ENCODE measurements around the gene MRC2. TPM values are rescaled to one million over a fixed set of nuclear protein-coding genes. Genes with fewer than 3 reads are reported as not detected.

The MRC2 gene
- total RNA-seq, 1 experiment from 2014 or later = 10.7 TPM

- TF ChIP-seq ELF1 (IDR thresholded peaks at IDR 0.05; ENCODE audit: borderline replicate concordance, low read depth) (no peak), FOSL1 (IDR thresholded peaks at IDR 0.05; ENCODE audit: low read depth) (no peak), EZH2 (IDR thresholded peaks at IDR 0.05) (no peak), YY1 (IDR thresholded peaks at IDR 0.05; ENCODE audit: extremely low read depth, insufficient replicate concordance, low read depth, low read length) (no peak), ZFX (IDR thresholded peaks at IDR 0.05) (no peak), EZH2phosphoT487 (IDR thresholded peaks at IDR 0.05; ENCODE audit: borderline replicate concordance) (no peak), SRF (IDR thresholded peaks at IDR 0.05; ENCODE audit: low read depth) (no peak)
Observed at GRCh38 chr17:62663304-62663703, 35.8 kb downstream of the MRC2 start (continued).

GRCh38 chr17:62664336-62665120, 37.1 kb downstream of the MRC2 start:
- Histone ChIP-seq H3K4me2 (ENCODE audit: low read length) (no peak overlapping the region), H3K36me3 (ENCODE audit: control insufficient read depth in 1 of 2, insufficient read depth in 2 of 2, low read length in 2 of 2) (no peaks in the 10 kb centered on the region), H3K9ac (ENCODE audit: low read length) (no peak overlapping the region), H2AFZ (ENCODE audit: low read depth, low read length, poor library complexity, severe bottlenecking) (no peak overlapping the region), H3K79me2 (ENCODE audit: insufficient read depth, low read length) (no peaks in the 10 kb centered on the region), H3K9me2 (ENCODE audit: insufficient read depth) (no peaks in the 10 kb centered on the region), H3K27me3 (ENCODE audit: insufficient read depth, low read length) (no peaks in the 10 kb centered on the region), H3K4me3 (replicated peaks in 1 of 2; ENCODE audit: low read depth in 1 of 2, low read length in 2 of 2) (no peak overlapping the region), H3K4me1 (ENCODE audit: control insufficient read depth in 1 of 2, insufficient read depth in 2 of 2, low read length in 2 of 2) (no peaks in the 10 kb centered on the region), H4K20me1 (ENCODE audit: insufficient read depth) (no peaks in the 10 kb centered on the region), H3K27ac (ENCODE audit: low read depth, low read length) (no peak overlapping the region), H3K9me3 (ENCODE audit: control insufficient read depth in 1 of 2, insufficient read depth in 1 of 2, low read depth in 1 of 2, low read length in 2 of 2) (peaks cover 10 to 12% of the 10 kb centered on the region in 2 experiments; a peak in 3 of 4 replicates)
- ChIA-PET POLR2A (no interaction called here), CTCF (no interaction called here), RAD21 (ENCODE audit: low non-redundant PET in 1 of 2, low total read pairs in 2 of 2, uncharacterized antibody in 2 of 2, unreplicated experiment in 2 of 2) (no interaction called here)
- BruUV-seq (replicated peaks) = no TSS peak
- no peak for ATAC-seq
- no peak for DNase-seq (ENCODE audit: low read depth, low spot score)
- intact Hi-C loops (cut with micrococcal nuclease) = no loop called here
- TF ChIP-seq EZH2phosphoT487 (IDR thresholded peaks at IDR 0.05; ENCODE audit: borderline replicate concordance) (no peak), YY1 (IDR thresholded peaks at IDR 0.05; ENCODE audit: extremely low read depth, insufficient replicate concordance, low read depth, low read length) (no peak), JUND (IDR thresholded peaks at IDR 0.05) (no peak), RAD21 (IDR thresholded peaks at IDR 0.05; ENCODE audit: low read depth) (no peak), EGR1 (IDR thresholded peaks at IDR 0.05; ENCODE audit: low read depth) (no peak), CEBPB (IDR thresholded peaks at IDR 0.05; ENCODE audit: low read depth) (no peak), ATF3 (IDR thresholded peaks at IDR 0.05) (no peak), CTCF (IDR thresholded peaks at IDR 0.05 in 2 of 3, conservative IDR thresholded peaks at IDR 0.05 in 1 of 3; ENCODE audit: borderline replicate concordance in 1 of 3, insufficient read depth in 1 of 3, low read depth in 2 of 3, low read length in 2 of 3) (no peak), SIN3A (IDR thresholded peaks at IDR 0.05; ENCODE audit: low read depth) (no peak), REST (IDR thresholded peaks at IDR 0.05; ENCODE audit: low read depth) (no peak), SRF (IDR thresholded peaks at IDR 0.05; ENCODE audit: low read depth) (no peak), CBX3 (IDR thresholded peaks at IDR 0.05; ENCODE audit: low read depth) (no peak), ZFX (IDR thresholded peaks at IDR 0.05) (no peak), EZH2 (IDR thresholded peaks at IDR 0.05) (no peak), SP1 (IDR thresholded peaks at IDR 0.05; ENCODE audit: low read depth) (no peak), ZBTB33 (IDR thresholded peaks at IDR 0.05; ENCODE audit: extremely low read depth, insufficient replicate concordance, low read length) (no peak)
